GM21447 (cell line): Measurements from ENCODE around the gene TUBB2B.
"Not testable (repeated sequence)": the region's sequence is repeated elsewhere in the genome, so short reads cannot be mapped to it uniquely, and the experiment has no call there.

Experiments
- ATAC-seq: cut with Tn5 transposase; IDR thresholded peaks from one replicate; pipeline ENCODE4 v1.9.1; 2021; ENCODE audit not compliant: unreplicated experiment

The TUBB2B gene

DNA sequence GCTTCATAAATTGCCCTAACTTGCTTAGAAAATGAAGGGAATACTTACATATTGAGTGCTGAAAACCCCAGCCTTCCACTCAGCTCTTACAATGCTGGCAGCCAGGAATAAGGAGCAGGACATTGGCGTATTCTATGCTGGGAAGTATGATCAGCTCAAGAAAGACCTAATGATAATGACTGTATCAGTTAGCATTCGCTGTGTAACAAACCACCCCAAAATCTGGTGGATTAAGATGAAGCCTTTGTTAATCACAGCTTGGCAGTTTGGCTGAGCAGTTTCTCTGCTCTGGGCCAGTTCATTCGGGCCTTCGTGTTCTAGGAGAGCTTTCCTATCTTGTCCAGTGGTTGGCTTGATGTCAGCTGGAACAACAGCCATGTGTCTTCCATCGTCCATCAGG is 36.7 kb downstream of the TUBB2B start:
- no peak for ATAC-seq

DNA sequence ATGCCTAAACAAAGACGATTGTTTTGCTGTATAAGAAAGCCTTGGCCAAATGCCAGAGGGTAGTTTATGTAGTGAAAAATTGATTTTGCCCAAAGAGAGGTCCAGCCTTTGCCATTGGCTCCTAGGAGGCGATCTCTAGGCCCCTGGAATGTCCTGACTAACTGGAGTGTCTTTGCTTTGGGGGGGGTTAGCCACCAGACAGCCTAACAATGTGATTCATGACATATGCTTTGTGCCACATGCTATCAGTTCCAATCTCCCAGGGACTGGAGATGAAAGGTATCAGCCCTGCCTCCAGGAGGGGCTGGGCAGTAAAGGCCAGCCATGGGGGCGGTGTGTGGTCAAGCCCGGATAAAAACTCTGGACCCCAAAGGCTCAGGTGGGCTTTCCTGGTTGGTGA is 37.4 kb downstream of the TUBB2B start:
- ATAC-seq = no peak

- ATAC-seq = not testable (repeated sequence)
These were observed 38.3 kb downstream of the TUBB2B start for GRCh38 chr6:3189192-3189591.

GRCh38 chr6:3188262-3188661 is 39.2 kb downstream of the TUBB2B start:
- no peak for ATAC-seq

GRCh38 chr6:3186974-3187382 is 40.5 kb downstream of the TUBB2B start:
- ATAC-seq = no peak

DNA sequence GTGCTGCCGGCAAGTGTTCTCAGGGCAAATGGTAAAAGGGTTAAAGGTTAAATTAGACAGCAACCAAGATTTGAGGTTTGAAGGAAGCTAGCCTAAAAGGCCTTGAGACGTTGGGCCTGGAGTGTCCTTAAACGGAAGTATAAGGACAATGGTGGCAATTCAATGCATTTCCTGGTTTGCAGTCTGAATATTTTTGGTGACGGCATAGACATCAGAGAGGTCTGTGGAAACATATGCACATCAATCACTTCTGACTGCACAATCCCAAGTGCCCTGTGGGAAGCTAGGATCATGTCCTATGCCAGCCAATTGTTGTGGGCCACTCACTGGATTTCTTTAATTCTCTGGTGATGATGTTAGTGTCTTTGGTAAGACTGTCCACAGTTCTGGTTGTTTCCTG is 44.4 kb downstream of the TUBB2B start:
- no peak for ATAC-seq

DNA sequence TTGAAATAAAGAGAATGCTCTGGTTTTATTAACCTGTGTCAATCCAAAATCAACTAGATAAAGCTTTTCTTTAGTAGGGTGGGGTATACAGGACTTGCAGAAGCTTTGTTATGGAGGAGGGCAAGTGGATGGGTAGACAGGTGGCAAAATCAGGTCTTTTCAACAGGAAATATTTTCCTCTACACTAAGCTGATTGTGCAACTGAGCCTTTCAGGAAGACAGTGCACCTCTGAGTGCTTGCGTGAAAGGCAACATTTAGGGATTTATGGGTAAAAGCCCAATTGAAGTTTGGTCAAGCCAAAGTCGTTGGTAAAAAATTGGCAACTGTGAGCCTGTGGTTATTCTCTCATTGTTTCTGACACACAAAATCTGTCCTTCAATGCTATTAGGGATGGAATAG is 46.3 kb downstream of the TUBB2B start:
- ATAC-seq = no peak

DNA sequence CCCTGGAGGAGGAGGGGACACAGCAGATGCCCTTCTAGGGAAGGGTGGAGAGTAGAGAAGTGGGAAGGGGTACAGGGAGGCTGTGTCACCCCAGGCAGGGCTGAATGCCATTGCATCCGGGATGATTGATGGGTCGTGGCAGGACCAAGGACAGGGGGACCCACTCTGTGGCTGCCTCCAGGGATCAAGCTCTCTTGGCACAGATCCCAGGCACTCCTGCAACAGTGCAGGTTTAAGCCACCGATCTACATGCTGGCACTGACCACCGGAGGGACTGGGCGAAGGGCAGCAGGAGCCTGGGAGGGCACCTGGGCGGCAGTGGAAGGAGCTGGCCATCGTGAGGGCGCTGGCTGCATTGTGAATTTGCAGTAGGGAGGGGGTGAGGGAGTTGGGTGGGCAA is 47.5 kb downstream of the TUBB2B start:
- not testable (repeated sequence) for ATAC-seq

DNA sequence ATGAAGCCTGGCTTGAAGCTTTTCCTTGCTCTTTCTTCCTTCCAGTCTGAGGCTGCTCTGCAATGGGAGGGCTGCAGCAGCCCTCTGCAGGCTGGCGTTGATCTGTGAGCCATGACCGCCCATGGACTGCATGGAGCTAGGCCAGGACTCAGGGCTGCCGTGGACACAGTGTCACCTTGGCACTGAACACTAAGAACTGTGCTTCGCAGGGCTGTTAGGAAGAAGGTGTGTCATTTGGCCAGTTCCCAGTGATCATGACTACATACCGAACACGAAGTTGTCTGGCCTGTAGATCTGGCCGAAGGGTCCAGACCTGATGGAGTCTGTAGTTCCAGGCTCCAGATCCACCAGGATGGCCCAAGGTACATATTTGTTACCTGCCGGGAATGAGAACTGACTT is 48.8 kb downstream of the TUBB2B start:
- ATAC-seq = not testable (repeated sequence)

GRCh38 chr6:3176562-3177355 is 50.7 kb downstream of the TUBB2B start:
- ATAC-seq = no peak

- no peak for ATAC-seq
These were observed 51.6 kb downstream of the TUBB2B start for GRCh38 chr6:3175715-3176402.
